NCI-H1436 (cell line): Measurements from ENCODE around the gene PRSS8.
"Not testable (repeated sequence)": the region's sequence is repeated elsewhere in the genome, so short reads cannot be mapped to it uniquely, and the experiment has no call there.

Experiments
- DNase-seq: peaks from one replicate; lab custom pipeline; 2025; lab: John Stamatoyannopoulos, UW

PRSS8 gene

GRCh38 chr16:31135535-31136286, at the start of gene PRSS8:
PRSS8 (minus strand) TSS chr16:31135727; CDS start chr16:31135498, 229 bp downstream.
- peak; percentile 29 for DNase-seq

GRCh38 chr16:31184888-31185287, 49.4 kb upstream of the PRSS8 start:
- DNase-seq = no peak

GRCh38 chr16:31183432-31184428, 48.2 kb upstream of the PRSS8 start:
- no peak for DNase-seq

- DNase-seq = no peak
These were observed 46.9 kb upstream of the PRSS8 start for GRCh38 chr16:31182391-31182790.

- DNase-seq = no peak
These were observed 45.7 kb upstream of the PRSS8 start for GRCh38 chr16:31181102-31181830.

GRCh38 chr16:31179747-31180459, 44.4 kb upstream of the PRSS8 start, which contains the start of gene FUS:
FUS (plus strand) TSS chr16:31180139; CDS start chr16:31180215, 76 bp downstream.
- peak; percentile 87 for DNase-seq

GRCh38 chr16:31179219-31179746, 43.8 kb upstream of the PRSS8 start:
- no peak for DNase-seq

GRCh38 chr16:31177136-31177535, 41.6 kb upstream of the PRSS8 start:
- DNase-seq = no peak

- not testable (repeated sequence) for DNase-seq
These were observed 34.5 kb upstream of the PRSS8 start for GRCh38 chr16:31170048-31170447.

GRCh38 chr16:31168848-31169247, 33.3 kb upstream of the PRSS8 start:
- no peak for DNase-seq

GRCh38 chr16:31167315-31167714, 31.8 kb upstream of the PRSS8 start:
- no peak for DNase-seq

- DNase-seq = no peak
These were observed 21.6 kb upstream of the PRSS8 start for GRCh38 chr16:31157136-31157535.

- DNase-seq = not testable (repeated sequence)
These were observed 15.4 kb upstream of the PRSS8 start for GRCh38 chr16:31150976-31151375.

GRCh38 chr16:31149894-31150890, 14.7 kb upstream of the PRSS8 start, which contains the start of gene PRSS36:
PRSS36 (minus strand) TSS chr16:31150066; CDS start chr16:31150035, 31 bp downstream.
- DNase-seq = no peak

- no peak for DNase-seq
These were observed 13.8 kb upstream of the PRSS8 start for GRCh38 chr16:31149332-31149731.

GRCh38 chr16:31148896-31149295, 13.4 kb upstream of the PRSS8 start:
- DNase-seq = no peak

- DNase-seq = no peak
These were observed 12.8 kb upstream of the PRSS8 start for GRCh38 chr16:31148281-31148728.

- no peak for DNase-seq
These were observed 12.0 kb upstream of the PRSS8 start for GRCh38 chr16:31147574-31147973.

GRCh38 chr16:31145398-31145990, 10.0 kb upstream of the PRSS8 start:
- DNase-seq = no peak
